Panc1 (cell line): Measurements from ENCODE around the gene USP38. TPM values are rescaled to one million over a fixed set of nuclear protein-coding genes. Genes with fewer than 3 reads are reported as not detected.

Experiments
- ATAC-seq: fragments of 200-7000 bp; cut with Tn5 transposase; 2 replicates; pipeline ENCODE4 v1.9.1; 2020; ENCODE audit warnings: mild to moderate bottlenecking, moderate library complexity
- BruUV-seq: library from RNA; stranded (reverse); fragments of 400-500 nt; replicated peaks from 2 replicates; lab custom pipeline; 2021; lab: Mats Ljungman, UMichigan
- CTCF ChIA-PET: fragments of 300-600 bp; sonication (Branson Sonifier 250); formaldehyde crosslinking; loops from one replicate; lab custom pipeline; 2022; ENCODE audit warnings: antibody characterized with exemption; lab: Charles Lee
- POLR2A ChIA-PET: fragments of 300-600 bp; sonication (Branson Sonifier 250); formaldehyde crosslinking; loops from one replicate; lab custom pipeline; 2022; ENCODE audit warnings: antibody characterized with exemption; lab: Charles Lee
- DNase-seq: peaks from one replicate; pipeline ENCODE4 v3.0.0-alpha.2; 2010; ENCODE audit warnings: low read depth, low spot score
- H3K27ac ChIP-seq: 2 replicates; pipeline ENCODE4 v1.5.1; 2011; ENCODE audit warnings: mild to moderate bottlenecking, low read length, inconsistent platforms
- H3K27me3 ChIP-seq: fragments of 200-500 bp; sonication (Bioruptor generic); 2 replicates; pipeline ENCODE4 v1.6.0; 2014; ENCODE audit warnings: low read length, inconsistent platforms; ENCODE audit not compliant: control insufficient read depth, insufficient read depth
- H3K36me3 ChIP-seq: fragments of 200-500 bp; sonication (Bioruptor generic); 2 replicates; pipeline ENCODE4 v1.5.1; 2014; ENCODE audit warnings: inconsistent platforms, mild to moderate bottlenecking, low read length, moderate library complexity; ENCODE audit not compliant: control insufficient read depth, insufficient read depth
- H3K4me1 ChIP-seq: 2 replicates; pipeline ENCODE4 v1.5.1; 2011; ENCODE audit warnings: inconsistent platforms, mild to moderate bottlenecking, low read length, moderate library complexity; ENCODE audit not compliant: control insufficient read depth, insufficient read depth
- H3K4me3 ChIP-seq, 2 experiments: 2 replicates each; pipeline ENCODE4 v1.5.1; 2011 to 2012; ENCODE audit warnings: low read depth in 2 of 2, low read length in 2 of 2, mild to moderate bottlenecking in 2 of 2, inconsistent platforms in 1 of 2, moderate library complexity in 1 of 2
- H3K9me3 ChIP-seq: fragments of 200-500 bp; sonication (Bioruptor generic); 2 replicates; pipeline ENCODE4 v1.5.1; 2014; ENCODE audit warnings: low read depth, mild to moderate bottlenecking, inconsistent platforms, low read length, moderate library complexity; ENCODE audit not compliant: control insufficient read depth, insufficient read depth
- CTCF ChIP-seq: fragments of 450-650 bp; IDR thresholded peaks from 2 replicates; pipeline ENCODE4 v1.5.1; 2017; ENCODE audit warnings: mild to moderate bottlenecking
- POLR2AphosphoS5 ChIP-seq: IDR thresholded peaks from 2 replicates; pipeline ENCODE4 v1.6.1; 2012; ENCODE audit warnings: mild to moderate bottlenecking, low read depth, low read length, moderate library complexity
- REST ChIP-seq, 2 experiments: IDR thresholded peaks; 2 replicates each; pipeline ENCODE4 v1.6.1; 2011 to 2012; ENCODE audit warnings: low read depth in 2 of 2, control low read depth in 1 of 2, low read length in 1 of 2, mild to moderate bottlenecking in 1 of 2, moderate library complexity in 1 of 2; ENCODE audit not compliant: insufficient read depth in 1 of 2
- SIN3A ChIP-seq: IDR thresholded peaks from 2 replicates; pipeline ENCODE4 v1.6.1; 2012; ENCODE audit warnings: low read depth, mild to moderate bottlenecking, low read length, moderate library complexity, borderline replicate concordance; ENCODE audit not compliant: insufficient read depth
- TCF7L2 ChIP-seq: IDR thresholded peaks from 2 replicates; pipeline ENCODE4 v1.6.1; 2011; ENCODE audit warnings: mild to moderate bottlenecking, low read depth, low read length, inconsistent platforms
- in situ Hi-C: cut with HindIII; loops from 2 replicates; pipeline ENCODE4 v1.10.0; 2016; ENCODE audit warnings: low sequenced_read_pairs, low pct_unique_long_range_greater_than_20kb
- intact Hi-C: fragments of 100-400 bp; cut with micrococcal nuclease; formaldehyde crosslinking; loops from one replicate; pipeline ENCODE4 v1.10.0; 2022; ENCODE audit not compliant: unreplicated experiment
- total RNA-seq: library from RNA; stranded (reverse); gene quantifications from one replicate; pipeline ENCODE4 v1.2.1, GENCODE V29; 2021; ENCODE audit not compliant: unreplicated experiment

Gene USP38
- total RNA-seq, 1 experiment from 2014 or later = 11.7 TPM

- Histone ChIP-seq H3K4me3 (no peak overlapping the region), H3K4me1 (peaks cover 3% of the 10 kb centered on the region; the same call in 1 of the 2 replicates), H3K27ac (no peak overlapping the region), H3K9me3 (no peaks in the 10 kb centered on the region), H3K36me3 (peaks cover 6% of the 10 kb centered on the region), H3K27me3 (no peaks in the 10 kb centered on the region)
- TF ChIP-seq CTCF = no peak
- no peak for TF ChIP-seq POLR2AphosphoS5
- ChIA-PET CTCF (no interaction called here), POLR2A (no interaction called here)
- no peak for ATAC-seq
- no peak for DNase-seq
- in situ Hi-C loops = no loop called here
- no TSS peak for BruUV-seq
- intact Hi-C loops = no loop called here
These were observed 4.8 kb downstream of the USP38 start for GRCh38 chr4:143189528-143189927.

GRCh38 chr4:143195581-143195980 is 10.9 kb downstream of the USP38 start:
- Histone ChIP-seq H3K36me3 (peaks cover 26% of the 10 kb centered on the region), H3K27me3 (no peaks in the 10 kb centered on the region), H3K4me3 (no peak overlapping the region), H3K27ac (no peak overlapping the region), H3K9me3 (no peaks in the 10 kb centered on the region), H3K4me1 (no peaks in the 10 kb centered on the region)
- ChIA-PET POLR2A (no interaction called here), CTCF (no interaction called here)
- ATAC-seq = no peak
- in situ Hi-C loops = no loop called here
- DNase-seq = no peak
- BruUV-seq = no TSS peak
- intact Hi-C loops = no loop called here
- no peak for TF ChIP-seq SIN3A
- no peak for TF ChIP-seq CTCF
- TF ChIP-seq REST (IDR thresholded peaks at IDR 0.05; ENCODE audit: insufficient read depth in 1 of 2, low read depth in 2 of 2, low read length in 1 of 2) = no peak
- no peak for TF ChIP-seq TCF7L2
- TF ChIP-seq POLR2AphosphoS5 = no peak
